ENCODE results near the gene NPIPB8. TPM values are rescaled to one million over a fixed set of nuclear protein-coding genes. Genes with fewer than 3 reads are reported as not detected.

Gene NPIPB8
- total RNA-seq, 1 experiment from 2014 or later = not detected

- no TSS peak for BruUV-seq (replicated peaks)
These were observed 47.2 kb upstream of the NPIPB8 start for GRCh38 chr16:28590384-28591340.

DNA sequence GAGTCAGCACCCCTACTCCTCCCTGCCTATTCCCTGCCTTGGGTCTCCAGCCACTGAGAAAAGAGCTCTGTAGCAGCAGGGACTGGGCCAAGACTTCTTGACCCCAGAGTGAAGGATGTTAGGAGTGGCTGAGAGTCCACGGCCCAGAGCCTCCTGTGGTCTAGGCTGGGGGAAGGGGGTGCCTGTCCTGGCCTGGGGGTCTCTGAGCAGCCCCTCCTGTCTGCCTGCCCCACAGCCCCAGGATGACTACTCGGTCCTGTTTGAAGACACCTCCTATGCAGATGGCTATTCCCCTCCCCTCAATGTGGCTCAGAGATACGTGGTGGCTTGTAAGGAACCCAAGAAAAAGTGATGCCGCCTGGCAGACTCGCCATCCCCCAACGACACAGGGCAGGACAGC, 46.5 kb upstream of the NPIPB8 start:
- intact Hi-C loops (cut with micrococcal nuclease; ENCODE audit: unreplicated experiment) = no loop called here
- ChIA-PET POLR2A (ENCODE audit: low non-redundant PET) (no interaction called here), CTCF (no interaction called here)
- no peak overlapping the region for H3K4me3 ChIP-seq (ENCODE audit: low read depth, low read length, poor library complexity, severe bottlenecking)
- no peak for DNase-seq (ENCODE audit: low spot score)
- no peak for TF ChIP-seq EZH2 (IDR thresholded peaks at IDR 0.05; ENCODE audit: borderline replicate concordance, low read depth, low read length, poor library complexity, severe bottlenecking)
- TF ChIP-seq, protein P1, sequence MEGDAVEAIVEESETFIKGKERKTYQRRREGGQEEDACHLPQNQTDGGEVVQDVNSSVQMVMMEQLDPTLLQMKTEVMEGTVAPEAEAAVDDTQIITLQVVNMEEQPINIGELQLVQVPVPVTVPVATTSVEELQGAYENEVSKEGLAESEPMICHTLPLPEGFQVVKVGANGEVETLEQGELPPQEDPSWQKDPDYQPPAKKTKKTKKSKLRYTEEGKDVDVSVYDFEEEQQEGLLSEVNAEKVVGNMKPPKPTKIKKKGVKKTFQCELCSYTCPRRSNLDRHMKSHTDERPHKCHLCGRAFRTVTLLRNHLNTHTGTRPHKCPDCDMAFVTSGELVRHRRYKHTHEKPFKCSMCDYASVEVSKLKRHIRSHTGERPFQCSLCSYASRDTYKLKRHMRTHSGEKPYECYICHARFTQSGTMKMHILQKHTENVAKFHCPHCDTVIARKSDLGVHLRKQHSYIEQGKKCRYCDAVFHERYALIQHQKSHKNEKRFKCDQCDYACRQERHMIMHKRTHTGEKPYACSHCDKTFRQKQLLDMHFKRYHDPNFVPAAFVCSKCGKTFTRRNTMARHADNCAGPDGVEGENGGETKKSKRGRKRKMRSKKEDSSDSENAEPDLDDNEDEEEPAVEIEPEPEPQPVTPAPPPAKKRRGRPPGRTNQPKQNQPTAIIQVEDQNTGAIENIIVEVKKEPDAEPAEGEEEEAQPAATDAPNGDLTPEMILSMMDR (conservative IDR thresholded peaks at IDR 0.05; ENCODE audit: low read depth, low read length) = no peak
- H3K9me3 ChIP-seq (ENCODE audit: low read depth, low read length, poor library complexity, severe bottlenecking) = no peaks in the 10 kb centered on the region
- no TSS peak for BruUV-seq (replicated peaks)
- H3K36me3 ChIP-seq (ENCODE audit: insufficient read depth, low read length, poor library complexity, severe bottlenecking) = peaks cover 3% of the 10 kb centered on the region
- H3K4me1 ChIP-seq (ENCODE audit: insufficient read depth, low read length, poor library complexity, severe bottlenecking) = no peaks in the 10 kb centered on the region
- H3K27ac ChIP-seq (ENCODE audit: low read depth, low read length, poor library complexity, severe bottlenecking) = no peak overlapping the region
- H3K27me3 ChIP-seq (replicated peaks; ENCODE audit: insufficient read depth, low read depth, low read length, poor library complexity) = no peaks in the 10 kb centered on the region

More at GRCh38 chr16:28590384-28591340, 47.2 kb upstream of the NPIPB8 start:
- TF ChIP-seq, protein P1 (conservative IDR thresholded peaks at IDR 0.05; ENCODE audit: low read depth, low read length) = no peak
- no peak for TF ChIP-seq EZH2 (IDR thresholded peaks at IDR 0.05; ENCODE audit: borderline replicate concordance, low read depth, low read length, poor library complexity, severe bottlenecking)
- no peaks in the 10 kb centered on the region for H3K4me1 ChIP-seq (ENCODE audit: insufficient read depth, low read length, poor library complexity, severe bottlenecking)
- POLR2A ChIA-PET (ENCODE audit: low non-redundant PET) = no interaction called here
- no peaks in the 10 kb centered on the region for H3K9me3 ChIP-seq (ENCODE audit: low read depth, low read length, poor library complexity, severe bottlenecking)
- CTCF ChIA-PET = no interaction called here
- no peaks in the 10 kb centered on the region for H3K27me3 ChIP-seq (replicated peaks; ENCODE audit: insufficient read depth, low read depth, low read length, poor library complexity)
- peaks cover 3% of the 10 kb centered on the region for H3K36me3 ChIP-seq (ENCODE audit: insufficient read depth, low read length, poor library complexity, severe bottlenecking)
- intact Hi-C loops (cut with micrococcal nuclease; ENCODE audit: unreplicated experiment) = no loop called here
- no peak overlapping the region for H3K4me3 ChIP-seq (ENCODE audit: low read depth, low read length, poor library complexity, severe bottlenecking)
- no peak for DNase-seq (ENCODE audit: low spot score)
- H3K27ac ChIP-seq (ENCODE audit: low read depth, low read length, poor library complexity, severe bottlenecking) = no peak overlapping the region

DNA sequence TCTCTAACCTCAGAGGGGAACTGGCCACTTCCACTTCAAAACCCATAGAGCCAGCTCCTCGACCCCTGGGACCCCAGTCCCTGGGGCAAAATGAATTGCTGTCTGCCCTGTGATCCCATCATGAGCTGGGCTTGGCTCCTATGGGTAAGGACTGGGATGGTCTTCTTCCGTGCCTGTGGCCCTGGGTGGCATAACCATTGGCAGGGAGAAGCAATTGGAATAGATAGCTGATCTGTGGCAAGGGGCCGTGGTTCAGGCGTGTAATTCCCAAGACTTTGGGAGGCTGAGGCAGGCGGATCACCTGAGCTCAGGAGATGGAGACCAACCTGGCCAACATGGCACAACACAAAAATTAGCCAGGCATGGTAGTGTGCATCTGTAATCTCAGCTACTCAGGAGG, 45.4 kb upstream of the NPIPB8 start:
- intact Hi-C loops (cut with micrococcal nuclease; ENCODE audit: unreplicated experiment) = no loop called here
- Histone ChIP-seq H3K4me3 (ENCODE audit: low read depth, low read length, poor library complexity, severe bottlenecking) (no peak overlapping the region), H3K36me3 (ENCODE audit: insufficient read depth, low read length, poor library complexity, severe bottlenecking) (peaks cover 3% of the 10 kb centered on the region), H3K27ac (ENCODE audit: low read depth, low read length, poor library complexity, severe bottlenecking) (no peak overlapping the region), H3K9me3 (ENCODE audit: low read depth, low read length, poor library complexity, severe bottlenecking) (no peaks in the 10 kb centered on the region), H3K27me3 (replicated peaks; ENCODE audit: insufficient read depth, low read depth, low read length, poor library complexity) (no peaks in the 10 kb centered on the region), H3K4me1 (ENCODE audit: insufficient read depth, low read length, poor library complexity, severe bottlenecking) (peaks cover 1% of the 10 kb centered on the region)
- no TSS peak for BruUV-seq (replicated peaks)
- no peak for DNase-seq (ENCODE audit: low spot score)
- ChIA-PET POLR2A (ENCODE audit: low non-redundant PET) (no interaction called here), CTCF (no interaction called here)
- no peak for TF ChIP-seq EZH2 (IDR thresholded peaks at IDR 0.05; ENCODE audit: borderline replicate concordance, low read depth, low read length, poor library complexity, severe bottlenecking)
- TF ChIP-seq, protein P1 (conservative IDR thresholded peaks at IDR 0.05; ENCODE audit: low read depth, low read length) = no peak

All from A673 (cell line).